Right lobe of liver (tissue), 4 donors: ENCODE measurements around the gene TMEFF2.

Experiments used
- POLR2A ChIP-seq: fragments of 450-650 bp; IDR thresholded peaks from one replicate; pipeline ENCODE4 v1.6.1; 2017; ENCODE audit warnings: antibody characterized with exemption, mild to moderate bottlenecking
- TF ChIP-seq, protein P1 (sequence below), 4 donors: fragments of 200-600 bp in 3 of 4; fragments of 450-650 bp in 1 of 4; IDR thresholded peaks; one replicate each; pipeline versions ENCODE4 v1.5.1 to v1.8.0; 2016 to 2022; ENCODE audit warnings: antibody characterized with exemption in 4 of 4, mild to moderate bottlenecking in 2 of 4
- donor health status: DM: no; HTN: no; CAD: no.
- donor health status: DM: no; HTN: no; CAD: no.
- donor health status: DM: no; HTN: yes; CAD: no.

DNA sequence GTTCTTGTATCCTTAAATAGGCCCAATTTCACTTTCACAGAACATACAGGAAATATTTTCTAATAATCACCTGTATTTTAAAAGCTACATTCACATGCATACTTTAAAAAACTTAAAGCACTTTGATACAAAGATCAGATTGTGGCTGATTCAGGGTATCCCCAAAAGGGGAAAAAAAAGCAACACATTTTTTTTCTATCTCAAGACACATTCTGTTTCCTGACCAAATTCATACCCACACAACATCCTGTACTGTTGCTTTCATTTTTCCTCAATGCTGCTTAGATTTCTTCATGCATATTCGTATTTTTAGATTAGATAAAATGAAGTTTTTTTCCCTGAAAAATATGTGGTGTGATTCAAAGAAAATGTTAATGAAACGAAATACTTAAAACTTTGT, 122.5 kb downstream of the TMEFF2 start:
- TF ChIP-seq, protein P1, sequence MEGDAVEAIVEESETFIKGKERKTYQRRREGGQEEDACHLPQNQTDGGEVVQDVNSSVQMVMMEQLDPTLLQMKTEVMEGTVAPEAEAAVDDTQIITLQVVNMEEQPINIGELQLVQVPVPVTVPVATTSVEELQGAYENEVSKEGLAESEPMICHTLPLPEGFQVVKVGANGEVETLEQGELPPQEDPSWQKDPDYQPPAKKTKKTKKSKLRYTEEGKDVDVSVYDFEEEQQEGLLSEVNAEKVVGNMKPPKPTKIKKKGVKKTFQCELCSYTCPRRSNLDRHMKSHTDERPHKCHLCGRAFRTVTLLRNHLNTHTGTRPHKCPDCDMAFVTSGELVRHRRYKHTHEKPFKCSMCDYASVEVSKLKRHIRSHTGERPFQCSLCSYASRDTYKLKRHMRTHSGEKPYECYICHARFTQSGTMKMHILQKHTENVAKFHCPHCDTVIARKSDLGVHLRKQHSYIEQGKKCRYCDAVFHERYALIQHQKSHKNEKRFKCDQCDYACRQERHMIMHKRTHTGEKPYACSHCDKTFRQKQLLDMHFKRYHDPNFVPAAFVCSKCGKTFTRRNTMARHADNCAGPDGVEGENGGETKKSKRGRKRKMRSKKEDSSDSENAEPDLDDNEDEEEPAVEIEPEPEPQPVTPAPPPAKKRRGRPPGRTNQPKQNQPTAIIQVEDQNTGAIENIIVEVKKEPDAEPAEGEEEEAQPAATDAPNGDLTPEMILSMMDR (IDR thresholded peaks at IDR 0.05): no peak
- TF ChIP-seq POLR2A: no peak
